SKM-1 (cell line): ENCODE results near the gene SLX4.

Experiments used
- DNase-seq: peaks from one replicate; lab custom pipeline; 2025; ENCODE audit not compliant: unreplicated experiment; lab: John Stamatoyannopoulos, UW

The SLX4 gene

DNA sequence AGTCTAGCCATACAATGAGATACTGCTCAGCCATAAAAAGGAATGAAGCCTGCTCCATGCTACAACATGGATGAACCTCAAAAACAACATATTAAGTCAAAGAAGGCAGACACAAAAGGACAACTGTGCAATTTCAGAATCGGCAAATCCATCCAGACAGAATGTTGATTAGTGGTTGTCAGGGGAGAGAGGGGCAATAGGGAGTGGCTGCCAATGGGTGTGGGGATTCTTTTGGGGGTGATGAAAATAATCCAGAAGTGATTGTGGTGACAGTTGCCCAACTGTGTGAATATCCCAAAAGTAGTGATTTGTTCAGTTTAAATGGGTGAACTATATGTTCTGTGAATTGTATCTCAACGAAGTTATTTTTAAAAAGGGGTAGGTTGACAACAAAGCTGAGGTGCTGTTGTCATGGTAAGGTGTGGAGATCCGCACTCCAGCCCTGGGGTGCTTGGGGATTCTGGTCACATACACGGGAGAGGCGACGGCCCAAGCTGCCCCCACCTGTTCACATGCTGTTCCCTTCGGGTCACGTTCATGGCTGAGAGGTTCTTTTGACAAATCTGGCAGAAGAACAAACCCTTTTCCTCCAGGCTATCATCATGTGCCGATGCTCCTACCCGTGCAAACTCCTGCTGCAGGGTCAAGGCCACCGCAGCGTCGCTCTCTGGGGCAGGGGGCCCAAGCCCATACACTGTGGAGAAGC lies 9.6 kb downstream of the SLX4 start:
- DNase-seq: no peak

DNA sequence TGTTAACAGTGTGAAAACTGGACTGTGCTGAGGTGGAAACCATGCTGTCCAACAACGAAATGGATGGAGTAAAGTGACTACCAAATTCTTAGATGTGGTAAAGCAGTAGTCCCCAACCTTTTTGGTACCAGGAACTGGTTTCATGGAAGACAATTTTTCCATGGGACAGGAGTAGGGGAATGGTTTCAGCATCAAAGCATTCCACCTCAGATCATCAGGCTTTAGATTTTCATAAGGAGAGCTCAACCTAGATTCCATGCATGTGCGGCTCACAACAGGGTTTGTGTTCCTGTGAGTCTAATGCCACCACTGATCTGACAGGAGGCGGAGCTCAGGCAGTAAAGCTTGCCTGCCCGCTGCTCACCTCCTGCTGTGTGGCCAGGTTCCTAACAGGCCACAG lies 11.5 kb downstream of the SLX4 start:
- DNase-seq: no peak

DNA sequence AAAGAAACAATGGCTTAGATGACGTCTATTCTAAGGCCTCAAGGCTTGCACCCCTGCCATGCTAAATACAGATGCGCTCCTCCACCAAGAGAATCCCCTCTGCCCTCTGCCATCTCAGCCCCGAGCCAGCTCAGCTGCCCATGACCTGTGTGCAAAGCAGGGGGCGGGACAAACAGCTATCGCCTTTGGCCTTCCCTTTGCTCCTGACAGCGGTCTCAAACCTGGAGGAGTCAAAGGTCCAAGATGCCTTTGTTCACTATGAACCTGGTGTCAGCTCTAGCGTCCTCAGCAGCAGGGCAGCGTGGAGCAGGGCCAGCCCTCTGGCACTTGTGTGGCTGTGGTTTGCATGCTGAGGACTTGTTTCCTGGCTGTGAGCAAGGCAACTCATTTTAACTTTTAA lies 12.3 kb downstream of the SLX4 start:
- no peak for DNase-seq

DNA sequence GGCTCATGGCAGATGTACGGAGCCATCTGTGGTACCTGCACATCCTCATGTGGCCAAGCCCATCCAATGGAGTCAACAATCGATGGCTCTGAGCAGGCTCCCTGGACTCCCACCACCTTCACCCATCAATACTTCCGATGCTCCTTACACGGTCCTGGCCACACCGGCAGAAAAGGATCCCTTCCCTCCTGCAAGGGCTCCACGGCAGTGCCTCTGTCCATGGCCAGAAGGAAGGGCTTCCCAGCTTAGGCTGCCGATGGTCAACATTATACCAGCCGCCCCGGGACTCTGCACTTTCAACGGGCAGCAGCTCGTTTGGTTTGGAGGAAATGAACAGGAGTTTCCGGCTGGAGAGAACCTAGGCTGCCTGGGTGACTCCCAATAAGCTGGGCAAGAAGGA lies 13.2 kb downstream of the SLX4 start:
- no peak for DNase-seq

DNA sequence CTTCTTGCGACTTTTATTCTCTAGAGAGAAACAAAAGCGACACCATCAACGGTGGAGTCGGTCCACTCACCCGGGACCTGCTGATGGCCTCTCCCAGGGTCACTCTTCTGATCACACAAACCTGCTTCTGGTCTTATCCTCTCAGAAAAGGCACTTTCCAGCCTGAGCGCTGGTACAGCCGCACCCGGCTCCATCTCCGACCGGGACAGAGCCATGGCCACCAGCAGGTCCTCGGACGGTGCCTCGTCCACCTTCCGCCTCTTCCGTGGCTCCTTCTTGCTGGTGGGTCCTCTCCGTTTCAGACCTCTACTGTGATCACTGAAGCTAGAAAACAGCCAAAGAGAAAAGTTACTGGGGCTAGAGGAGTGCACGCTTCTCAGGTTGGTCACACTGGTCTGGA lies 13.7 kb downstream of the SLX4 start:
- DNase-seq: no peak

DNA sequence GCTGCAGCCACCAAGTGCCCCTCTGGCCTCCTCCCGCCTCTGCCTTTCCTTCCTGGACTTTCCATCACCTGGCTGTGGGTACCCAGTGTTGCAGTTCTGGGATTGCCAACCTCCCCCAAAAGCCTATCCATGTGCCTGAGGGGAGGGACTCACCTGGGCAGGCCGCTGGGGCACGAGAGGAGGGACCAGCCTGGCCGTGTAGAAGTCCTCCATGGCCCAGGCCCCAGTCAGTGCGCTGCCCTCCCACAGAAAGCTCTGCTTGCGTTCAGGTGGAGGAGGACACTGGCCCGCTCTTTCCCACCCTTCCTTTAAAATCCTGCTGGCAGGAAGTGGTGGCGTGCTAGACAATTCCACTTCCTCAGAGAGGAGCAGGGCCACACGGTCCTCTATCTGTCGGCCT lies 14.2 kb downstream of the SLX4 start:
- no peak for DNase-seq

DNA sequence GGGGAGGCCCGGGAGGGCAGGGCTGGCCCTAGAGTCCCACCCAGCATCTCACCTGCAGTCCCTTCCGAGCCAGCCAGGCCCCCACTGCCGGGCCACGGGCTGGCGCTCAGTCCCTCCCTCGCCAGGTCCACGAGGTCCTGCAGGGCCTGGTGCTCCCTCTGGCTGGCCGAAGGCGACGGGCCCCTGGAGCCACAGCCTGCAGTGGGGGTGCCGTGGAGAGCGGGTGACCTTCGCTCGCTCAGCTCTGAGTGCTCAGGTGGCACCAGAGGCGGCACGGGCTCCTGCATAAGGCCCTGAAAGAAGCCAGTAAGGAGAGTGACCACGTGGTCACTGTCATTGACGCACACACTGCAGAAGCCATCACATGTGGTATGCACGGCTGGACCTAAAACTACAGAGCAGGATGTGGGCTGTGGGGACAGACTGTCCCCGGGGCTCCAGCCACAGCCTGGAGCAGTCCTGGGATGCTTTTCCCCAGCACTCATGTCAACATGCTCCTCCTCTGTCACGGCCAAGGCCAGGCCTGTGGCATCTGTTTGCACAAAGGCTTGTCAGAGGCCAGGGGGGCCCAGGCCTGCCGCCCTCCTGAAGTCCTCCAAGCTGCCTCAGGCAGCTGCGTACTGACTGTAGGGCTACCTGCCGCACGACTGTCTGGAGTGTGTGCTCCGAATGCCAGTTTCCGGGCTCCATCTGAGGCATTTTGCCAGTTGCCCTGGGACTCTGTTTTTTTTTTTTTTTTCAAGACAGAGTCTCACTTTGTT lies 15.1 kb downstream of the SLX4 start:
- DNase-seq: no peak

DNA sequence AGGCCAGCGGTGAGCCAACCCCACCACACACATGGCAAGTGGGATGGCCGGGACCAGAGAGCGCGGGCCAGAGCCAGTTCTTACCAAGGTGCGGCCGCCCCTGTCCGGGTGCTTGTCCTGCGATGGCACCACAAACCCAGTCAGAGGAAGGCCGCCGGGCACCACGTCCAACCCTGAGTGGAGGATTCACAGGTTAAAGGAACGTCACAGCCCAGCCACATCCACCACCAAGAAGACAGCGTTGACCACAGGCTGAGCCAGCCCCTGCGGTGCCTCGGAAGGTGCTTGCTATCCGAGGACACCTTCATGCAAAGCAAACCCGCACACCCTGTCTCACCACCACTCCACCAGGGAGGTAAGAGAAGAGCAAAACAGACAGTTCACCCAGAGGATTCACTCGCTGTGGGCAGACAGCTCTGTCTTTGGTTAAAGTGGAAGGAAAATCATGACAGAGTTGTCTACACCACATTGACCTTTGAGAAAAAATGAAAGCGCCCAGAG lies 15.8 kb downstream of the SLX4 start:
- DNase-seq: no peak

DNA sequence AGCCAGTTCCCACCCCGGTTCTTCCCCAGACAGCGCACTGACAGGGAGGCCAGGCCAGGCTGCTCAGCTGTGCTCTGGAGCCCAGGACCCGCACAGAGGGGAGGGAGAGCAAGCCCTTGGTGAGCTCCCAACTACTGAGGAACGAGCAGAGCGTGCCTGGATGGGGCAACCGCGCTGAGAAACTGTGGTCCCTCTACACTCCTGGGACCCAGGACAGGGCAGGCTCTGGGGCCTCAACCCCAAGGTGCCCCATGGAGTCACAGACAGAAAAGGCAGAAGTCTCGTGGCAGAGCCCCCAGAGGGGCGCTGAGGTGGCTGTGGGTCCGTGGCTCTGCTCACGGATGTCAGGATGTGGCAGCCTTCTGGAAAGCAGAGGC lies 16.3 kb downstream of the SLX4 start:
- DNase-seq: no peak

DNA sequence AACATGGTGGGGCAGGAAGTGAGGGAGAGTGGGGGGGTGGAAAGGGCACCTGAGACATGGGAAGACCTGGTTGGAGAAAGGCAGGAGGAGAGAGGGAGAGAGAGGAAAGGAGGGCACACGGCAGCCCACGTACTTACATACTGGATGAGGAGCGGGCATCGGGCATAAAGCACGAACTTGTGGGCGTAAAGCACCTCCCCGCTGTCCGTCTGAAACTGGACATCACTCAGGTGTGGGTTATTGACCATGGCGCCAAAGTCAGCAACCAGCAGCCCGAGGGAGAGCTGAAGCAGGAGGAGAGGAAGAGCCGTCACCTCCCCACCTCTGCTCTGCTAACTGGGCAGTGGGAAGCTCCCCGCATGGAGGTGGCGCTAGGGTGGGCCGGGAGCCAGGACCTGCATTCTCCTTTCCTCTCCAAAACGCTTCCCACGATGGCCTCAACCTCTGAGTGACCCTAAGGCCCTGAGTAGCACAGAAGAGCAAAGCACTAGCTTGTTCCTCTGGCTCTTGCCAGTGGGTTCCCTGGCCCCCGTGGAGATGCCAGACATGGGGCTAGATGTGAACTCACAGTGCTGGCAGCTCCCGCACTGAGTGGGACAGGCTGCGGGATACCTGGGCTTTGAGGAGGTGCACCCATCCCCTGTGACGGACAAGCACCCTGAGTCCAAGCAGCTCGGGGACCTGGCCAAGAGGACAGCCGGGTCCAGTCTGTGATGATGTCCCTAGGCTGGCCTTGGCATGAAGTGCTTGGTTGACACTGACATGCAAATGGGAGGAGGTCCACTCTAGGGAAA lies 16.9 kb downstream of the SLX4 start:
- DNase-seq: no peak

DNA sequence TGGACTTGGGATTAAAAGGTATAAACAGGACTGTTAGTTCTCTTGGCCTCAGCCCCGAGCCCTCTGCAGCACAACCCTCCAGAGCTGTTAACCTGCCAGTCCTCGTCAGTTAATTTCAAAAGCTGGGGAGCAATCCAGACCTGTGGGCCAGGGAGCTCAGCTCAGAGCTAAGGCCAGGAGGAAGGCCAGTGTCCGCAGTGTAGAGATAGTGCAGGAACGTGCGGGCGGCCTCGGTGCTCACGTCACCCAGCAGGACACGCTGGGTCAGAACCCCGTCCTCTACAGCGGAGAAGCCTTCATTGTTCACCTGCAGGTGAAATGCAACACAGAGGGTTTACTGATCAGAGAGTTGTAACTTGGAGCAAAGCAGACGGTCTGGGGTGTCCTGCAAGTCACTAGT lies 18.8 kb downstream of the SLX4 start:
- DNase-seq: no peak

DNA sequence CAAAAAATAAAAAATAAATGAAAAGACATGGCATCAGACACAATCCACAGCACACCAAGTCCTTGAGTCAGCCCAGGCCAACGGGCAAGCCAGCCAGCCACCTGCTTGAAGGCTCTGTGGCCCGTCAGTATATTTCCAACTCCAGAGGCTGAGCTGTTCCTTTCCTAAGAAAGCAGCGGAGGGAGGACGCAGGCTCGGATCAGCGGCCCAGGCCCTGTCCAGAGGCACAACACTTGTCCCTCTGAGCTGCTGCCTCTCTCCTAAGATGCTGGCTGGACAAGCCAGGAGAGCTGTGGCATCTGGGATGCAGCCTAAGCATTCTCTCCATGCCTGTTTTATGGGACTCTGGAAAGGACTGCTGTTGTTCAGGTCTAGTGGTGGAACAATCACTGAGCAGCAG lies 19.4 kb downstream of the SLX4 start:
- no peak for DNase-seq

DNA sequence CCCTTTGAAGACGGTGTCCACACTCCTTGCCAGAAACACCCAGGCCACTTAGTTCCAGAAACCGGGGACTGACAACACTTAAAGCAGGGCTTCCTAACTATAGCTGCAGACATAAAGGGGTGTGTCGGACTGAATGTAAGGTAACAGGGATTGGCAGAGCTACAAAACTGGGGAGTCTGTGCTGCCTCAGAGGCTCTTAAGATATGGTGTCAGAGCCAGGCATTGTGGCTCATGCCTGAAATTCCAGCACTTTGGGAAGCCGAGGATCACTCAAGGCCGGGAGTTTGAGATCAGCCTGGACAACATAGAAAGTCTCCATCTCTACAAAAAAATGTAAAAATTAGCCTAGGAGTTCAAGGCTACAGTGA lies 20.0 kb downstream of the SLX4 start:
- DNase-seq: peak; percentile 1

DNA sequence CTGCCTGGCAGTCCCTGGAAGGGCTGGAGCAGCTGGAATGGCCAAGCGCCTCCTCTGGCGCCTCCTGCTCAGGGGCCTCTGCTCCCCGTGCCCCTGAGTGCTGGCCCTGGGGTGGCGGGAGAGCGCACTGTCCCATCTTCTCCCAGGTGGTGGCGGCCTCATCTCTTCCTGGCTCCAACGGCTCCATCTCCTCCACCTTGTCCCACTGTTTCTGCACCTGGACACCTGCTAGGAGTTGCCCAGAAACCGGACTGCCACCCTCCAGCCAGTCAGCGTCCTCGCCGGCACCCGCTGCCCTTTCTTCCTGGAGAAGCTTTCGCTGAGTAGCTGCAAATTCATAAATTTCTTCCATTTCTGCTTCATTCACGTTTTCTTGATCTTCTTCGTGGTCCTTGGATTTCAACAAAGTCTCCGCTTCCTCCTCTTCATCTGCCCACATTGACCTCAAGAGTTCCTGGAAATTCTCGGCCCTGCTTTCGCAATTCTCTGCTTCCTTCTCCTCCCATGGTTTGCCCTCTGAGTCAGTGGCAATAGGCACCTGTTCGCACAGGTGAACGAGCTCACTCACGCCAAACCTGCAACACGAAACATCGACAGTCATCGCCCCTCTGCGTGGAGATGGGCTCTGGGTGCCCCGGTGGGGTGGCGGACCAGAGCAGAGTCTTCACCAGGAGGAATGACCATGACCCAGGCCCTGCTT lies 20.5 kb downstream of the SLX4 start:
- peak; percentile 49 for DNase-seq

DNA sequence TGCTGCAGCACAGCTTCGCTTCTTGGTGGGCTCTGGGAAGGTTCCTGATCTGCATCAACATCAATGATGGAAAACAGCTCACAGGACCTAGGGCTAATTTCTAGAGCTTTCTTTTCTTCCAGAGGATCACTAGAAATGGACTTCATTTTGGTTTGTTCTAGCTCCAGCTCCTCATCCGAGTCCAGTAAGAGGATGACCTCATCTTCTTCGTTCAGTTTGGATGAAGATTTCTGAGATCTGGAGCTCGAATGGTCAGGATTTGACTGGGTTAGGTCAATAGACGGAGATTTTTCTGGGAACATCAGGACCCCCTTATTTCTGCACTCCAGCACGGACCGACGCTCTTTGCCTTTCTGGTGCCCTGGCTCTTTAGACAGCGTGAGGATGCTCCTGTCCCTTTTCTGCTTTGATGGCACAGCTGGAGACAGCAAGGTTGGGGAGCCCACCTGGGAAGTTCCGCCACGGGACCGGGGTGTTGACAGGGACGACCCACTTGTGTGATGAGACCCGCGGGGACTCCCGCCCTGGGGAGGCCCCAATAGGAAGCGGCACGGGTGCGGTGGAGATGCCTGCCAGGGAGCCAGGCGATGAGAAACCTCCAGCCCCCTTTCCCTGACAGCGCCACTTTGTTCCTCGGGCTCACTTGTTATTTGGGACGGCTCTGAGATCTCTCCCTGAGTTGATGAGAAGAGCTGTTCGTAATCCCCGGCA lies 21.3 kb downstream of the SLX4 start:
- no peak for DNase-seq

DNA sequence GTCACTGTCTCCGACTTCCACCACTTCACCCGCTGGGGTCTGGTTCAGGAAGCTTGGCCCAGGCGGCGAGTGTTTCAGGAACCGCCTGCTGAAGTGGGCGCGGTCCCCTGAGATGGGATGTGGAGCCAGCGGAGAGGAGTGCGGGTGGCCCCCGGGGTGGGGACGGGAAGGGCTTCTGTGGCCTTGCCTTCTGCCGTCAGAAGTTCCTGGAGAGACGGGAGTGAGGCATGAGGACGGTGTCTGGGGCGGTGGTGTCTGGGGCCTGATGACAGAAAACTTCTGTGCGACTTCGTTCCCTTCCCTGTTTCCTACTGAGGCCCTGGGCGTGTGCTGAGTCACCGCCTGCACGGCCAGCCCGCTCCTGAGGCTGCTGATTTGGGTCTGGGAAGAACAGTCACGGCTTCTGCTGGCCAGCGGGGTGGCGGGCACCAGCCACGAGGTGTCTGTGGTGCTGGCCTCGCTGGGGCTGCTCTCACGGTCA lies 21.9 kb downstream of the SLX4 start:
- DNase-seq: no peak

DNA sequence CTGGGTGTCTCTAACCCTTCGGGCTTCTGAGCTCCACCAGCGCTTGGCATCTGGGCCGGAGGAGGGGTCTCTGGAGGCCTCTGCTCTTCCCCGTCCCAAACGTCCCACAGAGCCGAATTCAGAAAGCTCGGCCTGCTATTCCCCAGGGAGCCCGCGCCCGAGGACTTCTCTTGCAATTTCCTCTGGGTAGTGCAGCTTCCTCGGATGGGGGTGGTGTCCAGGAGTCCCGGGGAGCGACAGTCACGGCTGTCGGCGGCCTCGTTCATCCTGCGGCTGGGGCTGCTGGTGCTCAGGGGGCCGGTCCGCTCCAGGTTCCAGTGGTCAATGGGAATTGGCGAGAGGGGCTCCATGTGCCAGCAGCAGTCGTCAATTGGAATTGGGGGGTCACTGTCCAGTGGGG lies 22.4 kb downstream of the SLX4 start:
- no peak for DNase-seq

DNA sequence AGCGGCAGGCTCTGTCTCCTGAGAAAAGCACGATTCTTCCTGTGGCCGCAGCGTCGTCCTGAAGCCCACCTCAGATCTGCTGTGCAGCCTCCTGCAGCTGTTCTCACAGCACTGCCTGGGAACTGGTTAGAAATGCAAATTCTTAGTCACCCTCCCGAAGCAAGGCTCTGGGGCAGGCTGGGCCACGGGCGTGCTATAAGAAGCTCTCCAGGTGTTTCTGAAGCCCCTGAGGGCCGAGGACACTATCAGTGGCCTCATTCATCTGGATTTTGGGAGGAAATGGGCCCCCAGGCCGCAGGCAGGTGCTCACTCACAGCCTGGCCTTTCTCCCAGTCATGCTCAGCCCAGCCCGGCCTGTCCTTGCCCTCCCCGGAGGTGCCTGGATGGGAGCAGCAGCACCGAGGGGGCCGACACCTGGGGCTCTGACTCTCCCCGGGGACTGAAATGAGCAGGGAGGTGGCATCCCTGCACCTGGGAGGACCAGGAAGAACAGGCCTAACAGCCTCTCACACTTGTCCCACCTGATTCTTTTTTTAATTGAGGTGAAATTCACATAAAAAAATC lies 23.8 kb downstream of the SLX4 start:
- no peak for DNase-seq

DNA sequence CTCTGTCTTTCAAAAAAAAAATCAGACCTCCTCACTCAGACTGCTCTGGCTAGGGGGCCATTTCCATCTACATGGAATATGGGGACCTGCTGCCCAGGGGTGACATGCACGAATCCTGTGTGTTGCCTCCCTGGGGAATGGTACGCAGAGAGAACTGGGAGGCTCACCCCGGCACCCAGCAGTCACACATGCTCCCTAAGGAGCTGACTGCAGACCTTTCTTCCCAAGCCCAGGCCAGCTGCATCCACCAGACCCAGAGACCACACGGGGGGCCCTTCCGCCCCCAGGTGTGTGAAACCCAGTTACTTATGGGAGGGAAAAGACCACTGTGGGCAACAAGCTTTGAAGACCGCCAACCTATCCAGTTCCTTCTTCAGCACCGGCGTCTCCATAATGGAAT lies 27.0 kb downstream of the SLX4 start:
- DNase-seq: no peak

DNA sequence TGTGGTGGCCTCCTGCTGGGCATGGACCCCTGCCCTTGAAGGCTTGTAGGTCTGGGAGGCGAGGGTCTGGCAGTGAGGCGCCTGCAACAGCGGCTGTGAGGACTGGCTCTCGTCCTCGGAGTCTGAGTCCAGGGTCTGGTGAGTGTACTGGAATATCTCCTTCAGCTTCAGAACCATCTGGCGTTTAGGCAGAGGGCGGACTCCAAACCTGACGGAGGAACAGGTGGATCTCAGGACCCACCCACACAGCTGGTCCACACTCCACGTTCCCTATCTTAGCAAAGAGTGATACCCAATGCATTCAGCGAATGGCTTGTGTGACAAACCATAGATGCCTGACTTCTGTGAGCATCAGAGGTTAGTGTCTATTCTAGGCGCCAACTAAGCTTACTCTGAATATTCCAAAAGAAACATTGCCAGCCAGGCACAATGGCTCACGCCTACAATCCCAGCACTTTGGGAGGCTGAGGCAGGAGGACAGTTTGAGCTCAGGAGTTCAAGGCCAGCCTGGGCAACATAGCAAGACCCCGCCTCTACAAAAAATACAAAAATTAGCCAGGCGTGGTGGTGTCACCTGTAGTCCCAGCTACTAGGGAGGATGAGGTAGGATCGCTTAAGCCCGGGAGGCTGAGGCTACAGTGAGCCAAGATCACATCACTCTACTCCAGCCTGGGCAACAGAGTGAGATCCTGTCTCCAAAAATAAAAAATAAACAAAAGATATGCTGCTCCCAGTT lies 27.9 kb downstream of the SLX4 start:
- DNase-seq: no peak
